Cardiac atrium fibroblast (primary cell): ENCODE measurements around the gene BIVM. TPM values are rescaled to one million over a fixed set of nuclear protein-coding genes. Genes with fewer than 3 reads are reported as not detected.

ENCODE experiments used
- total RNA-seq: library from RNA; depleted of rRNA; stranded (reverse); fragments of >200 nt; gene quantifications from 2 replicates; pipeline ENCODE4 v1.2.3, GENCODE V29; 2015

Gene BIVM, protein sequence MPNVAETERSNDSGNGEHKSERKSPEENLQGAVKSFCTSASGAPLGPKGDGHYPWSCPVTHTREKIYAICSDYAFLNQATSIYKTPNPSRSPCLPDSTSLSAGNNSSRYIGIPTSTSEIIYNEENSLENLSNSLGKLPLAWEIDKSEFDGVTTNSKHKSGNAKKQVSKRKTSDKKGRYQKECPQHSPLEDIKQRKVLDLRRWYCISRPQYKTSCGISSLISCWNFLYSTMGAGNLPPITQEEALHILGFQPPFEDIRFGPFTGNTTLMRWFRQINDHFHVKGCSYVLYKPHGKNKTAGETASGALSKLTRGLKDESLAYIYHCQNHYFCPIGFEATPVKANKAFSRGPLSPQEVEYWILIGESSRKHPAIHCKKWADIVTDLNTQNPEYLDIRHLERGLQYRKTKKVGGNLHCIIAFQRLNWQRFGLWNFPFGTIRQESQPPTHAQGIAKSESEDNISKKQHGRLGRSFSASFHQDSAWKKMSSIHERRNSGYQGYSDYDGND
- 10.2 and 15.3 TPM in 2 replicates for total RNA-seq

DNA sequence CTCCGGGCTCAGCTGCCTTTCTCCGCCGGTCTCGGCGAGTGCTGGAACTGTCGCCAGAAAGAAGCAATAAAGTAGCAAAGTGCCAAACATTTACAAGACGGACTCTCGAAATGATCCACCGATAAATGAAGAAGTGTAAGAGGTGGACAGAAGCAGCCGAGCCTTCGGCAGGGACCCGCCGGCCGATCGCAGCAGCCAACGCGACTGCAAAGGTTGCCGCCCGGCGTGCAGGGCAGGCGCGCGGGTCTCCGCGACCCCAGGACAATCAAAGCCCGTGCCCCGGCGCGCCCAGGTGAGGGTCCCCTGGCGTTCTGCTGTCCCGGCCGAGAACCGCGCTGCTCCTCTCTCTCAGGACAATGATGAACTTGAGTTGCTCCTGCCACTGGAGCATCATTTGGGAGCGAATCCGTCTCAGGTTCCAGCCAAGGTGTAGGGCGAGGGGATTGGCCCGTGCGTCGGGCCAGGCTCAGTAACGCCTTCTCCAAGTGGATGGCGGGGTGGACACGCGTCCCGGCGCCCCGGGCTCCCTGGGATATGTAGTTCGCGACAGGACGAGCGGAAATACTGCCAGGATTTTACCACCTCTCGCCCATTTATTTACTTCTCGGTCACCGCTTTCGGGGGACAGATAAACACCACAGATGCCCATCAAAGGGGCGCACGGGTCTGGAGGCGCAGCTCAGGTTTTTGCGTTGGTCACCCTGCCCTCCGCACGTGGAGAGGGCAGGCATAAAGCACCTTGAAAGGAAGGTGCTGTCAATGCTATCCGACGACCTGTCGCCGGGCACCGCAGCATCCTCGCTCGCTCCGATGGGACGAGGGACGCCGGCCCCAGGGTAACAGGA lies at the start of gene BIVM, which contains the start of gene POGLUT2:
Gene BIVM (plus strand): TSS at position 539 of the 845 bp plus-strand sequence. CDS start 8,149 bp downstream, outside the sequence.
Gene POGLUT2 (minus strand): TSS at position 396 of the 845 bp plus-strand sequence. CDS start 306 bp downstream, at position 90.

DNA sequence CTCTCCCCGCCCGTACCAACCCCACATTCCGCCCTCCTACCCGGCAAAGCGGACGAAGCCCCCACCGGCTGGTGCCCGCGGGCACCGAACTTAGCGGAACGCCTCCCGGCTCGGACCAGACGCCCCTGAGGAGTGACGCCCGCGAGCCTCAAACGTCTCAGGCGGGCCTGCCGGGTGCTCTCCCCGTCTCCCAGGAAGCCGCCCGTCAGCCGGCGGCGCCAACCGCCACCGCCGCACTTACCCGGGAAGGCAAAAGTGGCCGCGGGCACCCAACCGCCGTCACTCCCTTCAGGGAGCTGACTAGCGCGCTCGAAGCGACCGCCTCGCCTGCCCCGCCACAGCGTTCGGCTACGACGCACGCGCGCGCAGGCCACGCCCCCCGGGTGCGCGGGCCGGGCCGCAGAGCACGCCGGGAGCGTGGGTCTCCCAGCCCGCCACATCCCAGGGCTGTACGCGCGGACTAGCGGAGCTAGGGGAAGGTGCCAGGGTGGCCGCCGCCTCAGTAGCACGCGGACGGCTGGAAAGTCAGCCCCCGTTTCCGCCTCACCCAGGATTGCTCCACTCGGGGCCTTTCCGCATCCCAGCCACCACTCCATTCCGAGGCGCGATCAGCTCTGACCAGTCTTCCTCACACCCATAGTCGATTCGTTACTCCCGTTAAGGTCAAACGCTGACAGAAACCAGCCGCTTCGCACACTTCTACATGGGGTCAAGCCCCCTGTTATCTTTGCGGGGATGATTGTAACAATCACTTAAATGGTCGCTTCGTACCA lies 25.3 kb upstream of the BIVM start, which contains the start of gene TEX30:
Gene TEX30 (minus strand): TSS at position 346 of the 773 bp plus-strand sequence. CDS start 3,760 bp downstream, outside the sequence.

DNA sequence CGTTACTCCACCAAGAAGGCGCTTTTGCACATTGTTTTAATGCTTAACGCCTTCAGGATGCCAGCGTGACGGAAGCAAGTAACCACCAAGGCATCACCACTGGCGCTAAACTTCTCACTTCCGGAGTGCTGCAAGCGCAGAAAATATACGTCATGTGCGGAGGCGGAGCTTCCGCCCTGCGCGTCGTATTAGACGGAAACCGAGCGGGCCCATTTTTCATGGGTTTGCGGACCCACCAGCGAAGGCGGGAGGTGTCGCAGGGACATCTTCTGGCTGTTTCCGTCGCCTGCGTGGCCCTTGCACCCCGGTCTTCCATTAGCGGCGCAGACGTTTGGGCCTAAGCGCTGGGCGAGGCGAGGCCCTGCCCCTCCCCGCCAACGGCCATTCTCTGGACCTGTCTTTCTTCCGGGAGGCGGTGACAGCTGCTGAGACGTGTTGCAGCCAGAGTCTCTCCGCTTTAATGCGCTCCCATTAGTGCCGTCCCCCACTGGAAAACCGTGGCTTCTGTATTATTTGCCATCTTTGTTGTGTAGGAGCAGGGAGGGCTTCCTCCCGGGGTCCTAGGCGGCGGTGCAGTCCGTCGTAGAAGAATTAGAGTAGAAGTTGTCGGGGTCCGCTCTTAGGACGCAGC lies 46.8 kb downstream of the BIVM start, which contains the start of gene ERCC5:
Gene ERCC5 (plus strand): TSS at position 403 of the 631 bp plus-strand sequence. CDS start 235 bp downstream, outside the sequence.

Other genes starting within 250 kb of the BIVM start
- 30.0 and 36.6 TPM in 2 replicates for gene TPP2, start 202.1 kb upstream of the BIVM start, total RNA-seq
- gene METTL21C, start 104.1 kb upstream of the BIVM start, total RNA-seq, result not detected in 2 replicates
- 3.4 and 13.0 TPM in 2 replicates for gene TEX30, start 25.3 kb upstream of the BIVM start, total RNA-seq
- gene POGLUT2, start 143 bp upstream of the BIVM start, total RNA-seq, result 21.3 and 30.8 TPM in 2 replicates
- 36.3 and 42.0 TPM in 2 replicates for gene ERCC5, start 46.9 kb downstream of the BIVM start, total RNA-seq